Endodermal cell (in vitro differentiated cells): ENCODE results near the gene CERS4. TPM values are rescaled to one million over a fixed set of nuclear protein-coding genes. Genes with fewer than 3 reads are reported as not detected.

Source experiments
- DNase-seq: peaks from one replicate; pipeline ENCODE4 v3.0.0-alpha.2; 2017
- H3K27ac ChIP-seq: 2 replicates; pipeline ENCODE4 v1.5.1; 2013; ENCODE audit warnings: mild to moderate bottlenecking, low read depth, low read length, moderate library complexity
- H3K27me3 ChIP-seq: 2 replicates; pipeline ENCODE4 v1.6.1; 2013; ENCODE audit warnings: mild to moderate bottlenecking, low read length, moderate library complexity; ENCODE audit not compliant: insufficient read depth, control insufficient read depth, poor library complexity, severe bottlenecking
- H3K36me3 ChIP-seq: 2 replicates; pipeline ENCODE4 v1.7.0; 2013; ENCODE audit warnings: mild to moderate bottlenecking, low read length, moderate library complexity; ENCODE audit not compliant: control insufficient read depth, insufficient read depth
- H3K4me1 ChIP-seq: one replicate; pipeline ENCODE4 v1.7.0; 2013; ENCODE audit warnings: low read length; ENCODE audit not compliant: control insufficient read depth, insufficient read depth
- H3K4me3 ChIP-seq: 2 replicates; pipeline ENCODE4 v1.5.1; 2013; ENCODE audit warnings: mild to moderate bottlenecking, low read length, moderate library complexity
- H3K9ac ChIP-seq: 2 replicates; pipeline ENCODE4 v1.6.1; 2013; ENCODE audit warnings: mild to moderate bottlenecking, low read length, moderate library complexity; ENCODE audit not compliant: poor library complexity, severe bottlenecking; ENCODE audit errors: extremely low read depth
- H3K9me3 ChIP-seq: 2 replicates; pipeline ENCODE4 v1.6.1; 2013; ENCODE audit warnings: mild to moderate bottlenecking, low read length, moderate library complexity; ENCODE audit not compliant: control insufficient read depth
- H3K27ac Mint-ChIP-seq: 2 replicates; pipeline ENCODE4 v1.8.0; 2020; ENCODE audit warnings: mixed read lengths
- H3K27me3 Mint-ChIP-seq: 2 replicates; pipeline ENCODE4 v1.8.0; 2021; ENCODE audit warnings: mild to moderate bottlenecking, mixed read lengths; ENCODE audit not compliant: insufficient read depth
- H3K36me3 Mint-ChIP-seq: 2 replicates; pipeline ENCODE4 v1.8.0; 2020; ENCODE audit warnings: low read depth, mixed read lengths
- H3K4me1 Mint-ChIP-seq: 2 replicates; pipeline ENCODE4 v1.8.0; 2020; ENCODE audit warnings: mixed read lengths
- H3K4me3 Mint-ChIP-seq: 2 replicates; pipeline ENCODE4 v1.8.0; 2020; ENCODE audit warnings: mild to moderate bottlenecking, moderate library complexity, mixed read lengths
- H3K9me3 Mint-ChIP-seq: 2 replicates; pipeline ENCODE4 v1.8.0; 2020; ENCODE audit warnings: mild to moderate bottlenecking, mixed read lengths
- CTCF ChIP-seq: fragments of 200-600 bp; sonication (generic); conservative IDR thresholded peaks from 2 replicates; pipeline ENCODE4 v1.5.0; 2021; ENCODE audit warnings: antibody characterized with exemption, mild to moderate bottlenecking
- WGBS, 2 experiments: methylation state at CpG; one replicate each; pipeline versions ENCODE4 v1.1.5 to v1.1.7; 2013; ENCODE audit warnings: missing lambda C conversion rate in 2 of 2, mixed read lengths in 1 of 2; ENCODE audit not compliant: insufficient coverage in 1 of 2, insufficient read length in 1 of 2; 5-methylcytosine and 5-hydroxymethylcytosine counted together
- total RNA-seq, 2 donors: library from RNA; stranded (reverse); fragmentation: NEBNext Ultra II Directional in 1 of 2; extraction: Animal tissue kit (Norgen Biotek cat#: 25700) in 1 of 2; gene quantifications; 2 replicates in 1 of 2; 3 replicates in 1 of 2; pipeline ENCODE4 v1.2.1, GENCODE V29; 2021

The CERS4 gene
- total RNA-seq, 2 donors from 2014 or later: 76.9 to 105 TPM

GRCh38 chr19:8248348-8249328 is 39.5 kb downstream of the CERS4 start:
- H3K27ac Mint-ChIP-seq: no peak overlapping the region
- no peak for DNase-seq
- WGBS, 2 experiments: 96 to 98% methylated on average over 8 of the region's 8 CpGs

GRCh38 chr19:8250596-8250995 is 41.4 kb downstream of the CERS4 start:
- Histone ChIP-seq H3K36me3 (peaks cover 35% of the 10 kb centered on the region), H3K9ac (no peak overlapping the region), H3K27ac (no peak overlapping the region), H3K27me3 (no peaks in the 10 kb centered on the region), H3K9me3 (no peaks in the 10 kb centered on the region), H3K4me1 (no peaks in the 10 kb centered on the region), H3K4me3 (no peak overlapping the region)
- no peak for TF ChIP-seq CTCF
- peaks cover 2% of the 10 kb centered on the region for H3K4me1 Mint-ChIP-seq
- no peaks in the 10 kb centered on the region for H3K9me3 Mint-ChIP-seq
- 96 to 97% methylated on average over 7 of the region's 7 CpGs for WGBS, 2 experiments
- H3K27ac Mint-ChIP-seq: no peak overlapping the region
- DNase-seq: no peak
- H3K4me3 Mint-ChIP-seq: no peak overlapping the region
- H3K36me3 Mint-ChIP-seq: peaks cover 33% of the 10 kb centered on the region
- no peaks in the 10 kb centered on the region for H3K27me3 Mint-ChIP-seq

More at GRCh38 chr19:8248348-8249328, 39.5 kb downstream of the CERS4 start:
- no peaks in the 10 kb centered on the region for H3K9me3 ChIP-seq
- Mint-ChIP-seq H3K36me3 (peaks cover 35% of the 10 kb centered on the region), H3K27me3 (no peaks in the 10 kb centered on the region), H3K9me3 (peaks cover 2% of the 10 kb centered on the region), H3K4me3 (no peak overlapping the region), H3K4me1 (peaks cover 2% of the 10 kb centered on the region)
- no peak overlapping the region for H3K9ac ChIP-seq
- H3K4me3 ChIP-seq: no peak overlapping the region
- no peak for TF ChIP-seq CTCF
- no peaks in the 10 kb centered on the region for H3K4me1 ChIP-seq
- H3K27ac ChIP-seq: no peak overlapping the region
- peaks cover 32% of the 10 kb centered on the region for H3K36me3 ChIP-seq
- H3K27me3 ChIP-seq: no peaks in the 10 kb centered on the region

- no peak overlapping the region for H3K4me3 ChIP-seq
- WGBS, 2 experiments: 95 to 97% methylated on average over 12 to 14 of the region's 14 CpGs
- Mint-ChIP-seq H3K4me3 (no peak overlapping the region), H3K27ac (no peak overlapping the region), H3K36me3 (peaks cover 35% of the 10 kb centered on the region), H3K9me3 (no peaks in the 10 kb centered on the region), H3K4me1 (no peaks in the 10 kb centered on the region), H3K27me3 (no peaks in the 10 kb centered on the region)
- TF ChIP-seq CTCF: no peak
- H3K27me3 ChIP-seq: no peaks in the 10 kb centered on the region
- H3K27ac ChIP-seq: no peak overlapping the region
- no peaks in the 10 kb centered on the region for H3K4me1 ChIP-seq
- no peak overlapping the region for H3K9ac ChIP-seq
- no peak for DNase-seq
- H3K36me3 ChIP-seq: peaks cover 39% of the 10 kb centered on the region
- H3K9me3 ChIP-seq: no peaks in the 10 kb centered on the region
These were observed 41.9 kb downstream of the CERS4 start for GRCh38 chr19:8251025-8251472.
